WTC11 (cell line): ENCODE measurements around the gene THSD4. TPM values are rescaled to one million over a fixed set of nuclear protein-coding genes. Genes with fewer than 3 reads are reported as not detected.

Experiments
- ATAC-seq: fragments of 200-7000 bp; cut with Tn5 transposase; 2 replicates; pipeline ENCODE4 v1.10.0; 2021; ENCODE audit warnings: mild to moderate bottlenecking, moderate library complexity
- CTCF ChIA-PET: fragments of 300-600 bp; sonication (Branson Sonifier 250); formaldehyde crosslinking; loops from one replicate; lab custom pipeline; 2021; ENCODE audit warnings: antibody characterized with exemption; lab: Charles Lee
- POLR2A ChIA-PET: fragments of 350-600 bp; sonication (Branson Sonifier 250); formaldehyde crosslinking; loops from one replicate; lab custom pipeline; 2021; ENCODE audit warnings: antibody characterized with exemption; lab: Charles Lee
- DNase-seq: peaks from one replicate; pipeline ENCODE4 v3.0.0; 2021; ENCODE audit warnings: low spot score
- H3K27ac Mint-ChIP-seq: 2 replicates; pipeline ENCODE4 v1.8.0; 2021; ENCODE audit warnings: mixed read lengths
- H3K27me3 Mint-ChIP-seq: 2 replicates; pipeline ENCODE4 v1.8.0; 2021; ENCODE audit warnings: low read depth, mild to moderate bottlenecking, moderate library complexity, mixed read lengths
- H3K36me3 Mint-ChIP-seq: 2 replicates; pipeline ENCODE4 v1.8.0; 2021; ENCODE audit warnings: mixed read lengths
- H3K4me1 Mint-ChIP-seq: 2 replicates; pipeline ENCODE4 v1.8.0; 2022; ENCODE audit warnings: mixed read lengths
- H3K4me3 Mint-ChIP-seq: 2 replicates; pipeline ENCODE4 v1.8.0; 2021; ENCODE audit warnings: mild to moderate bottlenecking, moderate library complexity, mixed read lengths
- H3K9me3 Mint-ChIP-seq: 2 replicates; pipeline ENCODE4 v1.8.0; 2021; ENCODE audit warnings: mixed read lengths
- ATF1 ChIP-seq: sonication (generic); formaldehyde crosslinking; IDR thresholded peaks from 2 replicates; pipeline ENCODE4 v1.8.1; 2023; ENCODE audit warnings: mild to moderate bottlenecking, moderate library complexity, missing genetic modification reagents
- CREM ChIP-seq: sonication (generic); formaldehyde crosslinking; IDR thresholded peaks from 2 replicates; pipeline ENCODE4 v1.8.1; 2022; ENCODE audit warnings: mild to moderate bottlenecking, missing genetic modification reagents, moderate library complexity
- CTCF ChIP-seq: fragments of 200-600 bp; IDR thresholded peaks from 2 replicates; pipeline ENCODE4 v1.8.0; 2022; ENCODE audit warnings: antibody characterized with exemption
- E2F4 ChIP-seq: sonication (generic); formaldehyde crosslinking; IDR thresholded peaks from 2 replicates; pipeline ENCODE4 v1.8.1; 2022; ENCODE audit warnings: low read depth, mild to moderate bottlenecking, moderate library complexity, missing genetic modification reagents, borderline replicate concordance
- ELF4 ChIP-seq: sonication (generic); formaldehyde crosslinking; IDR thresholded peaks from 2 replicates; pipeline ENCODE4 v1.8.1; 2022; ENCODE audit warnings: low read depth, mild to moderate bottlenecking, moderate library complexity, missing genetic modification reagents
- EMX1 ChIP-seq: fragments of 250-450 bp; sonication (Bioruptor Pico); IDR thresholded peaks from 2 replicates; pipeline ENCODE4 v1.8.0; 2021; ENCODE audit warnings: mild to moderate bottlenecking
- ERG ChIP-seq: fragments of 250-450 bp; sonication (Bioruptor Pico); IDR thresholded peaks from 2 replicates; pipeline ENCODE4 v1.8.0; 2021; ENCODE audit warnings: mild to moderate bottlenecking
- ETV6 ChIP-seq: sonication (generic); formaldehyde crosslinking; IDR thresholded peaks from 2 replicates; pipeline ENCODE4 v1.8.1; 2022; ENCODE audit warnings: mild to moderate bottlenecking, missing genetic modification reagents
- FOXP1 ChIP-seq: sonication (generic); formaldehyde crosslinking; IDR thresholded peaks from 2 replicates; pipeline ENCODE4 v1.8.0; 2022; ENCODE audit warnings: missing genetic modification reagents, mild to moderate bottlenecking, moderate library complexity, borderline replicate concordance
- GABPB1 ChIP-seq: sonication (generic); formaldehyde crosslinking; IDR thresholded peaks from 2 replicates; pipeline ENCODE4 v1.8.1; 2023; ENCODE audit warnings: mild to moderate bottlenecking, missing genetic modification reagents
- GTF2I ChIP-seq: fragments of 250-450 bp; sonication (Bioruptor Pico); conservative IDR thresholded peaks from 2 replicates; pipeline ENCODE4 v1.4.0; 2021; ENCODE audit warnings: mild to moderate bottlenecking
- HMGA2 ChIP-seq: fragments of 250-450 bp; sonication (Bioruptor Pico); IDR thresholded peaks from 2 replicates; pipeline ENCODE4 v1.4.0; 2021; ENCODE audit warnings: mild to moderate bottlenecking, moderate library complexity
- IRF1 ChIP-seq: sonication (generic); formaldehyde crosslinking; IDR thresholded peaks from 2 replicates; pipeline ENCODE4 v1.8.0; 2023; ENCODE audit warnings: missing genetic modification reagents
- JAZF1 ChIP-seq: fragments of 250-450 bp; sonication (Bioruptor Pico); IDR thresholded peaks from 2 replicates; pipeline ENCODE4 v1.9.0; 2021; ENCODE audit warnings: moderate library complexity, mild to moderate bottlenecking, inconsistent platforms
- JUN ChIP-seq: sonication (generic); formaldehyde crosslinking; IDR thresholded peaks from 2 replicates; pipeline ENCODE4 v1.8.0; 2023; ENCODE audit warnings: mild to moderate bottlenecking, missing genetic modification reagents
- MLX ChIP-seq: sonication (generic); formaldehyde crosslinking; IDR thresholded peaks from 2 replicates; pipeline ENCODE4 v1.8.1; 2023; ENCODE audit warnings: mild to moderate bottlenecking, missing genetic modification reagents, moderate library complexity
- NFYB ChIP-seq: sonication (generic); formaldehyde crosslinking; conservative IDR thresholded peaks from 2 replicates; pipeline ENCODE4 v1.8.0; 2022; ENCODE audit warnings: low read depth, missing genetic modification reagents
- OVOL2 ChIP-seq: fragments of 250-450 bp; sonication (Bioruptor Pico); IDR thresholded peaks from 2 replicates; pipeline ENCODE4 v1.9.0; 2021; ENCODE audit warnings: mild to moderate bottlenecking, borderline replicate concordance
- SOX15 ChIP-seq: fragments of 250-450 bp; sonication (Bioruptor Pico); IDR thresholded peaks from 2 replicates; pipeline ENCODE4 v1.9.0; 2021; ENCODE audit warnings: mild to moderate bottlenecking
- SP1 ChIP-seq: sonication (generic); formaldehyde crosslinking; conservative IDR thresholded peaks from 2 replicates; pipeline ENCODE4 v1.8.1; 2022; ENCODE audit warnings: missing genetic modification reagents
- TCF7 ChIP-seq: sonication (generic); formaldehyde crosslinking; IDR thresholded peaks from 2 replicates; pipeline ENCODE4 v1.8.0; 2022; ENCODE audit warnings: mild to moderate bottlenecking, low read depth, missing genetic modification reagents, moderate library complexity
- TEAD4 ChIP-seq: sonication (generic); formaldehyde crosslinking; IDR thresholded peaks from 2 replicates; pipeline ENCODE4 v1.8.0; 2022; ENCODE audit warnings: mild to moderate bottlenecking, missing genetic modification reagents
- ZBTB43 ChIP-seq: sonication (generic); formaldehyde crosslinking; IDR thresholded peaks from 2 replicates; pipeline ENCODE4 v1.8.1; 2023; ENCODE audit warnings: mild to moderate bottlenecking, missing genetic modification reagents
- ZNF263 ChIP-seq: sonication (generic); formaldehyde crosslinking; IDR thresholded peaks from 2 replicates; pipeline ENCODE4 v1.8.1; 2022; ENCODE audit warnings: low read depth, mild to moderate bottlenecking, moderate library complexity, missing genetic modification reagents
- ZNF317 ChIP-seq: sonication (generic); formaldehyde crosslinking; IDR thresholded peaks from 2 replicates; pipeline ENCODE4 v1.8.1; 2023; ENCODE audit warnings: low read depth, mild to moderate bottlenecking, moderate library complexity, missing genetic modification reagents, borderline replicate concordance
- ZNF396 ChIP-seq: fragments of 250-450 bp; sonication (Bioruptor Pico); IDR thresholded peaks from 2 replicates; pipeline ENCODE4 v1.8.0; 2021; ENCODE audit warnings: mild to moderate bottlenecking, moderate library complexity, borderline replicate concordance
- ZNF671 ChIP-seq: fragments of 250-450 bp; sonication (Bioruptor Pico); IDR thresholded peaks from 2 replicates; pipeline ENCODE4 v1.8.0; 2021; ENCODE audit warnings: mild to moderate bottlenecking
- ZSCAN18 ChIP-seq: fragments of 250-450 bp; sonication (Bioruptor Pico); IDR thresholded peaks from 2 replicates; pipeline ENCODE4 v2.1.2; 2022; ENCODE audit warnings: mild to moderate bottlenecking, moderate library complexity
- total RNA-seq: library from RNA; stranded (reverse); gene quantifications from 3 replicates; pipeline ENCODE4 v1.2.3, GENCODE V29; 2021

Gene THSD4
- total RNA-seq, 1 experiment from 2014 or later = 7.8 TPM

GRCh38 chr15:71706461-71707229, 591.4 kb downstream of the THSD4 start:
- POLR2A ChIA-PET = no interaction called here
- Mint-ChIP-seq H3K36me3 (no peaks in the 10 kb centered on the region), H3K4me1 (peaks cover 6% of the 10 kb centered on the region), H3K27ac (no peak overlapping the region), H3K9me3 (peaks cover 5% of the 10 kb centered on the region), H3K27me3 (no peaks in the 10 kb centered on the region; the same call in 1 of the 2 replicates), H3K4me3 (no peak overlapping the region)
- TF ChIP-seq ZNF671 = no peak
- TF ChIP-seq CREM (CRISPR knock-in tag) = no peak
- TF ChIP-seq HMGA2 = no peak
- no peak for TF ChIP-seq GTF2I (CRISPR knock-in tag)
- no peak for TF ChIP-seq ZNF396
- no peak for TF ChIP-seq IRF1 (CRISPR knock-in tag)
- no peak for TF ChIP-seq MLX (CRISPR knock-in tag)
- TF ChIP-seq CTCF = no peak
- no peak for TF ChIP-seq ZNF263 (CRISPR knock-in tag)
- no peak for TF ChIP-seq EMX1
- no peak for TF ChIP-seq ZSCAN18 (CRISPR knock-in tag)
- TF ChIP-seq JAZF1 (CRISPR knock-in tag) = no peak
- TF ChIP-seq ELF4 = no peak
- no peak for TF ChIP-seq ZNF317 (CRISPR knock-in tag)
- ATAC-seq = no peak
- DNase-seq = no peak
- CTCF ChIA-PET = interaction anchor here (0.6 to 0.8 kb wide), 2 partner anchors 37 to 449 kb away, joined by 3 to 4 read pairs; no protein-coding TSS in a partner anchor

GRCh38 chr15:71707230-71708050, 592.2 kb downstream of the THSD4 start:
- DNase-seq (no peak), ATAC-seq (no peak)
- H3K27me3 Mint-ChIP-seq = no peaks in the 10 kb centered on the region; the same call in 1 of the 2 replicates
- H3K4me3 Mint-ChIP-seq = no peak overlapping the region
- peaks cover 6% of the 10 kb centered on the region for H3K4me1 Mint-ChIP-seq
- ChIA-PET POLR2A (no interaction called here), CTCF (no interaction called here)
- peaks cover 5% of the 10 kb centered on the region for H3K9me3 Mint-ChIP-seq
- H3K27ac Mint-ChIP-seq = no peak overlapping the region
- no peaks in the 10 kb centered on the region for H3K36me3 Mint-ChIP-seq
- no peak for TF ChIP-seq SOX15 (CRISPR knock-in tag)
- no peak for TF ChIP-seq NFYB
- TF ChIP-seq SP1 (CRISPR knock-in tag) = no peak
- no peak for TF ChIP-seq GABPB1
- no peak for TF ChIP-seq E2F4
- no peak for TF ChIP-seq GTF2I (CRISPR knock-in tag)
- TF ChIP-seq FOXP1 (CRISPR knock-in tag) = no peak
- no peak for TF ChIP-seq ATF1 (CRISPR knock-in tag)
- no peak for TF ChIP-seq ETV6 (CRISPR knock-in tag)
- no peak for TF ChIP-seq TEAD4
- no peak for TF ChIP-seq TCF7 (CRISPR knock-in tag)
- TF ChIP-seq ZBTB43 = no peak
- TF ChIP-seq ERG = no peak
- TF ChIP-seq OVOL2 = no peak
- no peak for TF ChIP-seq JUN (CRISPR knock-in tag)
